Ishikawa (cell line): ENCODE data around the gene NADK.

Experiments
- REST ChIP-seq: IDR thresholded peaks from 2 replicates; pipeline ENCODE4 v1.6.1; 2012; ENCODE audit warnings: low read depth, mild to moderate bottlenecking
- USF1 ChIP-seq: IDR thresholded peaks from 2 replicates; pipeline ENCODE4 v1.6.1; 2012

GRCh38 chr1:1825217-1825616, 46.9 kb upstream of the NADK start:
- TF ChIP-seq REST (no peak), USF1 (no peak)
